Uterus (tissue), 4 donors: Measurements from ENCODE around the gene FYN. TPM values are rescaled to one million over a fixed set of nuclear protein-coding genes. Genes with fewer than 3 reads are reported as not detected.

Experiments used
- DNase-seq, 2 donors: peaks; one replicate each; pipeline ENCODE4 v3.0.0-alpha.2; 2019 to 2020
- H3K27ac ChIP-seq, 2 donors: fragments of 200-600 bp; sonication (generic); 1 replicate in 1 of 2; 2 replicates in 1 of 2; pipeline ENCODE4 v1.5.1; 2016 to 2018
- H3K27me3 ChIP-seq, 2 donors: fragments of 200-600 bp; sonication (generic); one replicate each; pipeline ENCODE4 v1.5.1; 2018 to 2019; ENCODE audit warnings: control low read depth in 1 of 2
- H3K36me3 ChIP-seq, 2 donors: fragments of 200-600 bp; sonication (generic); one replicate each; pipeline ENCODE4 v1.5.1; 2019; ENCODE audit warnings: control low read depth in 1 of 2
- H3K4me1 ChIP-seq, 2 donors: fragments of 200-600 bp; sonication (generic); one replicate each; pipeline ENCODE4 v1.5.1; 2018 to 2019; ENCODE audit warnings: control low read depth in 1 of 2
- H3K4me3 ChIP-seq, 2 donors: fragments of 200-600 bp; sonication (generic); 1 replicate in 1 of 2; 2 replicates in 1 of 2; pipeline ENCODE4 v1.5.1; 2018 to 2019; ENCODE audit warnings: mild to moderate bottlenecking in 1 of 2
- H3K9me3 ChIP-seq, 2 donors: fragments of 200-600 bp; sonication (generic); one replicate each; pipeline ENCODE4 v1.5.1; 2019; ENCODE audit warnings: control low read depth in 1 of 2
- POLR2A ChIP-seq, 2 donors: fragments of 450-650 bp; IDR thresholded peaks; one replicate each; pipeline ENCODE4 v1.6.1; 2016; ENCODE audit warnings: antibody characterized with exemption in 2 of 2, mild to moderate bottlenecking in 1 of 2, moderate library complexity in 1 of 2
- intact Hi-C: fragments of 100-400 bp; cut with DNase I; formaldehyde crosslinking; loops from one replicate; pipeline ENCODE4 v1.15.1; 2023; ENCODE audit warnings: low total_unique reads
- total RNA-seq, 4 donors: library from RNA; depleted of rRNA in 3 of 4; stranded (reverse); fragments of >200 nt in 3 of 4; gene quantifications; one replicate each; pipeline versions ENCODE4 v1.1.0 to v1.2.4, GENCODE V29; 2014 to 2023
- TF ChIP-seq, protein P1 (sequence below), 4 experiments: fragments of 200-600 bp in 2 of 4; fragments of 450-650 bp in 2 of 4; sonication (generic) in 2 of 4; IDR thresholded peaks; one replicate each; pipeline ENCODE4 v1.5.1; 2016 to 2019; ENCODE audit warnings: antibody characterized with exemption in 4 of 4, mild to moderate bottlenecking in 2 of 4, moderate library complexity in 1 of 4
- donor health status: DM: yes; HTN: yes; CAD: no.

Gene FYN
- total RNA-seq, 4 donors from 2014 or later: 50.7 to 208 (median 135) TPM

DNA sequence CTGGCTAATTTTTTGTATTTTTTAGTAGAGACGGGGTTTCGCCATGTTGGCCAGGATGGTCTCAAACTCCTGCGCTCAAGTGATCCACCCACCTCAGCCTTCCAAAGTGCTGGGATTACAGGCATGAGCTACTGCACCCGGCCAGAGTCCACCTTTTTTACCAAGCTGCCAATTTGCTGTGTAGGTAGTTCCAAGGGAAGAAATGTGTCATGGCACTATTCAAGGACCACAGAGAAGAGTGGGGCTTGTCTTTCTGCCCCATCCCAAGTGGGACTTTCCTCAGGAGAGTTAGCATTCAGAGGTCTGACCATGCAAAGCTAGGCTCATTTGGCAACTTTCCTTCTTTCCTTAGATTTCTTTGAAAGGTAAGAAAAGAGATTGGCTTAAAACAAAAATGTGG lies 155.6 kb downstream of the FYN start:
- intact Hi-C loops: loop anchor here (10.0 kb wide), 1 partner anchor 157 kb away; the partner anchor contains the start of gene FYN
- Histone ChIP-seq H3K9me3 (no peaks in the 10 kb centered on the region), H3K4me3 (no peak overlapping the region), H3K4me1 (peaks cover under 1 to 7% of the 10 kb centered on the region in 2 donors), H3K36me3 (no peaks in the 10 kb centered on the region), H3K27me3 (no peaks in the 10 kb centered on the region), H3K27ac (no peak overlapping the region)
- no peak for DNase-seq
- TF ChIP-seq POLR2A (IDR thresholded peaks at IDR 0.05): no peak
- TF ChIP-seq, protein P1, sequence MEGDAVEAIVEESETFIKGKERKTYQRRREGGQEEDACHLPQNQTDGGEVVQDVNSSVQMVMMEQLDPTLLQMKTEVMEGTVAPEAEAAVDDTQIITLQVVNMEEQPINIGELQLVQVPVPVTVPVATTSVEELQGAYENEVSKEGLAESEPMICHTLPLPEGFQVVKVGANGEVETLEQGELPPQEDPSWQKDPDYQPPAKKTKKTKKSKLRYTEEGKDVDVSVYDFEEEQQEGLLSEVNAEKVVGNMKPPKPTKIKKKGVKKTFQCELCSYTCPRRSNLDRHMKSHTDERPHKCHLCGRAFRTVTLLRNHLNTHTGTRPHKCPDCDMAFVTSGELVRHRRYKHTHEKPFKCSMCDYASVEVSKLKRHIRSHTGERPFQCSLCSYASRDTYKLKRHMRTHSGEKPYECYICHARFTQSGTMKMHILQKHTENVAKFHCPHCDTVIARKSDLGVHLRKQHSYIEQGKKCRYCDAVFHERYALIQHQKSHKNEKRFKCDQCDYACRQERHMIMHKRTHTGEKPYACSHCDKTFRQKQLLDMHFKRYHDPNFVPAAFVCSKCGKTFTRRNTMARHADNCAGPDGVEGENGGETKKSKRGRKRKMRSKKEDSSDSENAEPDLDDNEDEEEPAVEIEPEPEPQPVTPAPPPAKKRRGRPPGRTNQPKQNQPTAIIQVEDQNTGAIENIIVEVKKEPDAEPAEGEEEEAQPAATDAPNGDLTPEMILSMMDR (IDR thresholded peaks at IDR 0.05): no peak

DNA sequence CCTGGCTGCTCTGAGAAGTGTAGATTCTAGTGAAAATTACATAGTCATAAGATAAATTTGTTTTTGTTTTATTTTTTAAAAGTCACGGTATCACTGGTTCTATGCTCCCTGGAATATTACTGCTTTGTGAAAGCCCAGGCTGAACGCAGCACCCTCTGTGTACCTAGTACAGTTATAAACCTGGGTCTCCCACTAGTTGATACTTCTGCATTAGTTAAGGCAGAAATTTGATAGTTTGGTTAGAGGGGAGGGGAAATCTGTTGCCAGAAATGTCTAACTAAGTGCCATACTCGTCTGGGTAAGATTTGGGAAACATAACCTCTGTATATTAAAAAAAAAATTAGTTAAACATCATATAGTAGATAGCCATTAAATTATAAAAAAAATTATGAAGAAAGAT lies 156.9 kb downstream of the FYN start:
- no peak overlapping the region for H3K4me3 ChIP-seq
- no peaks in the 10 kb centered on the region for H3K36me3 ChIP-seq
- no peaks in the 10 kb centered on the region for H3K4me1 ChIP-seq
- H3K27me3 ChIP-seq: no peaks in the 10 kb centered on the region
- TF ChIP-seq, protein P1 (IDR thresholded peaks at IDR 0.05): no peak
- no peak for TF ChIP-seq POLR2A (IDR thresholded peaks at IDR 0.05)
- H3K9me3 ChIP-seq: no peaks in the 10 kb centered on the region
- intact Hi-C loops: loop anchor here (10.0 kb wide), 1 partner anchor 158 kb away; the partner anchor contains the start of gene FYN
- no peak for DNase-seq
- no peak overlapping the region for H3K27ac ChIP-seq

DNA sequence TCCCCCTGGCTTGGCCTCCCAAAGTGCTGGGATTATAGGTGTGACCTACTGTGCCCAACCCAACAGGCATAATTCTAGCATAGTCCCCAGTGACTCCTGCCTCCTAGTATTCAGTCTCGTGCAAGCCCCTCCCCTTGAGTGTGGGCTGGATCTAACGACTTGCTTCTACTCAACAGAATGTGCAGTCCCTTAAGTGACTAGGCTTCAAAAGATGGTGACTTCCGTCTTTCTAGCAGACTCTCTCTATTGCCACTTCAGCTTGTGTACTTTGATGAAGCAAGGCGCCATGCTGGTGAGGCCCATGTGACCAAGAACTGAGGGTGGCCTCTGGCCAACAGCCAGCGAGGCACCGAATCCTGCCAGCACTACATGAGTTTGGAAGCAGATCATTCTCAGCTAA lies 157.9 kb downstream of the FYN start:
- no peaks in the 10 kb centered on the region for H3K4me1 ChIP-seq
- no peaks in the 10 kb centered on the region for H3K27me3 ChIP-seq
- no peak for DNase-seq
- H3K9me3 ChIP-seq: no peaks in the 10 kb centered on the region
- no peak for TF ChIP-seq POLR2A (IDR thresholded peaks at IDR 0.05)
- intact Hi-C loops: loop anchor here (10.0 kb wide), 1 partner anchor 159 kb away; the partner anchor contains the start of gene FYN
- no peaks in the 10 kb centered on the region for H3K36me3 ChIP-seq
- H3K4me3 ChIP-seq: no peak overlapping the region
- H3K27ac ChIP-seq: no peak overlapping the region

DNA sequence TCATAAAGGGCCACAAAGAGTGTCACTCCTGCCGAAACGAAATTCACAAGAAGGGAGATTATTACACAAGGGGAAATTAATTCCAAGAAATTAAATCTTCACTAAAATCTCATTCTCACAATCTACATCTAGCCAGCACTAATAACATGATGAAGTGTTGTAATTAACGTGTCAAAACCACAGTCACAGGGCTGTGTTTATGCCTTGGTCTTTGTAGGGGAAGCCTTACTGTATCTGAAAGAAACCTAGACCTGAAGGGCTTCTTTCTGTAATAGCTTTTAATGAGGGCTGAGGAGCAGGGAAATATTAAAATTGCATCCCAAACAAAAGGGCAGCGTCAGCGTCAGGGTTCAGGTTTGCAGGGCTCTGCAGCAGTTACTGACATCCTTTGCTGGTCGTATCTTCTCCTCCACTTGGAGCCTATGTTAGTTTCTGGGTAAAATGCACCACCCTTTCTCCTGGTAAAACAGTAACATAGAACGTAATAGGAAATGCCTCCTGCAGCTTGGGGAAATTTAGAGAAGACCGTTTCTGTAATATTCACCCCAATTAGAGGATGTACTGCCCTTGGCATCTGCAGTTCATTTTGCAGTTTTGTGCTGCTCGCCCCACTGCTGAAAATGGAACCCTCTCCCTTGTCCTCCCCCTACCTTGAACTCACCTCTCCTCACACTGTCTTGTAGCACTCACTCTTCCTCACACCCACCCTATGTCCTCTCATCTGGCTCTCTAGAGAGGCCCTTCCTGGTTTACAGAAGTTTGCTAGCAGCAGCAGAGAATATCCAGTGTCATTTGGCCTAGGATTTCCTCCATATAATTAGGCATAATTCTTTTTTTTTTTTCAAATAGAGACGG lies 158.6 kb downstream of the FYN start:
- Histone ChIP-seq H3K4me1 (no peaks in the 10 kb centered on the region), H3K27ac (peak overlapping the region in 1 of 2 donors; percentile 13), H3K4me3 (no peak overlapping the region), H3K27me3 (no peaks in the 10 kb centered on the region), H3K9me3 (no peaks in the 10 kb centered on the region), H3K36me3 (no peaks in the 10 kb centered on the region)
- intact Hi-C loops: loop anchor here (5.0 to 10.0 kb wide), 2 partner anchors 160 to 333 kb away; partner anchors contain the start of gene FYN
- TF ChIP-seq, protein P1 (IDR thresholded peaks at IDR 0.05): no peak
- TF ChIP-seq POLR2A (IDR thresholded peaks at IDR 0.05): no peak
- no peak for DNase-seq

DNA sequence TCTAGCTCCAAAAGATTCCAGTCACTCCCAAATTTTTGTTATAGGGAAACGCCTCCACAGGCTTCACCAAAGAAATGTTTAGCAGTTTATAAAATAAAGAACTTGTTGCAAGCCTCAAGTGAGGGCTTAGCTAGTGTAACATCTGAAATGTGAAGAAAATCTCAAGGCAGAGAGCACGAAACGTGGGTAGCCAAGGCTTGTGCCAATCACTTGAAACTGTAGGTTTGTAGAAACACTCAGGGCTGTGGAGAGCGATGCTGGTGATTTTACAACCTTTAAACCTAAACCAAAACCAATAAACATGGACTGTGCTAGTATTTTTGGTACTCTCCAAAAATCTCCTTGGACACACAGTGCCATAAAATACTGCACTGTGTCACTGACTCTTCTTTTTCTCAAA lies 159.4 kb downstream of the FYN start:
- Histone ChIP-seq H3K4me3 (no peak overlapping the region), H3K9me3 (no peaks in the 10 kb centered on the region), H3K36me3 (no peaks in the 10 kb centered on the region), H3K4me1 (no peaks in the 10 kb centered on the region), H3K27ac (peak overlapping the region; percentile 62 to 76), H3K27me3 (no peaks in the 10 kb centered on the region)
- no peak for DNase-seq
- intact Hi-C loops: loop anchor here (5.0 to 10.0 kb wide), 2 partner anchors 161 to 333 kb away; partner anchors contain the start of gene FYN
- TF ChIP-seq, protein P1 (IDR thresholded peaks at IDR 0.05): no peak
- TF ChIP-seq POLR2A (IDR thresholded peaks at IDR 0.05): no peak
